KBM-7 (cell line): ENCODE data around the gene PLPP1.

Experiments
- DNase-seq: peaks from one replicate; pipeline ENCODE4 v3.0.0-alpha.2; 2015
- in situ Hi-C: fragments of 300-500 bp; cut with MboI; formaldehyde crosslinking; loops from 2 replicates; pipeline ENCODE4 v1.14.3; 2020; ENCODE audit warnings: low sequenced_read_pairs, low pct_unique_long_range_greater_than_20kb, mixed read lengths

The PLPP1 gene

GRCh38 chr5:55384072-55384471 is 150.7 kb downstream of the PLPP1 start:
- in situ Hi-C loops, result no loop called here
- DNase-seq, result no peak

GRCh38 chr5:55383254-55383653 is 151.5 kb downstream of the PLPP1 start:
- in situ Hi-C loops, result no loop called here
- DNase-seq, result no peak

DNA sequence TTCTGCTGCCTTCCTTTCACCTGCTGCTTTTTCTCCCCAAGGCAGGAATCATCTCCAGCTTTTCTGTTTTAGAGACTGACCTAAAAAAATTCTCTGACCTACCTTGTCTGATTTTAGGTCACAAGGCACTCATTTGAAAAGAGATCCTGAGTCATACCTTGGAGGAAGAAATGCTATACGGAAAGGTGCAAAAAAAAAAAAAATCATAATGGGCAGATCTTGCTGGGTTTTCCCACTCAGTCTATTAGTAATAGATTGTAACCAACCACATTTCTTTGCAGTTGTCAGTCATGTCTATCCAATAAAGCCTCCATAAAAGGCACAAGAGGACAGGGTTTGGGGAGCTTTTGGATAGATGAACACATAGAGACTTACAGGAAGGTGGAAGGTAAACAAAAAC is 157.0 kb downstream of the PLPP1 start:
- DNase-seq, result no peak
- in situ Hi-C loops, result no loop called here
